ENCODE measurements around the gene B4GALNT3.

Gene B4GALNT3

GRCh38 chr12:449203-449602, 10.5 kb upstream of the B4GALNT3 start:
- no peaks in the 10 kb centered on the region for H3K36me3 ChIP-seq (ENCODE audit: insufficient read depth, low read length)
- H3K4me1 ChIP-seq (ENCODE audit: insufficient read depth, low read length, severe bottlenecking), result no peaks in the 10 kb centered on the region
- peaks cover 4% of the 10 kb centered on the region; the same call in 1 of the 2 replicates for H3K9me3 ChIP-seq (ENCODE audit: low read length)
- TF ChIP-seq EZH2 (IDR thresholded peaks at IDR 0.05; ENCODE audit: borderline replicate concordance, low read length) (no peak), CTCF (IDR thresholded peaks at IDR 0.05; ENCODE audit: low read length) (no peak)
- no peak overlapping the region for H3K27ac ChIP-seq (ENCODE audit: low read depth, low read length, poor library complexity, severe bottlenecking)
- H3K9ac ChIP-seq (ENCODE audit: low read length), result no peak overlapping the region
- no peak overlapping the region for H3K4me3 ChIP-seq (ENCODE audit: low read depth, low read length, poor library complexity, severe bottlenecking)
- no peaks in the 10 kb centered on the region for H4K20me1 ChIP-seq (ENCODE audit: insufficient read depth, low read length)
- H3K79me2 ChIP-seq (ENCODE audit: insufficient read depth, low read length), result no peaks in the 10 kb centered on the region
- no peaks in the 10 kb centered on the region for H3F3A ChIP-seq (ENCODE audit: insufficient read depth, low read length)
- H2AFZ ChIP-seq (ENCODE audit: low read length), result no peak overlapping the region
- no peak overlapping the region for H3K4me2 ChIP-seq (ENCODE audit: low read length)
- H3K9me2 ChIP-seq (ENCODE audit: low read depth, low read length), result no peaks in the 10 kb centered on the region
- peaks cover 4% of the 10 kb centered on the region; the same call in 1 of the 2 replicates for H3K27me3 ChIP-seq (ENCODE audit: insufficient read depth, low read length)

DNA sequence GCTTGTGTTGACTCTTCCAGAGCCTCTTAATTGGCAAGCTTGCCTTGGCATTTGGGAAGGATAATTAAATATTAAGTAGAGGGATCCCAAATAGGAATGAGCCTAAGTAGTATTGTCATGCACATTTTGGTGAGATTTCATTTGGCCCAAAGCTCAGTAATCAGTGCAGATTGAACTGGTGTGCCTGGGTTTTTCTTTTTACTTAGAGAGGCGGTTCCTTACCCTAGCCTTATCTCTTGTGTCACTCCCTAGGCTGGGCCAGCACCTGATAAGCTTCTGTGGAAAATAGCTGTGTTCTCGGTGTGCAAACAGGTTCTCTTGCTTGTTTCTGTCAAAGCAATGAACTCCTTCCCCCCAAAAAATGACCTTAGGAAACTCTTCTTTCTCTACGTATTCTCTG, 9.3 kb upstream of the B4GALNT3 start:
- Histone ChIP-seq H3K36me3 (ENCODE audit: insufficient read depth, low read length) (no peaks in the 10 kb centered on the region), H3K4me2 (ENCODE audit: low read length) (no peak overlapping the region), H3K27me3 (ENCODE audit: insufficient read depth, low read length) (peaks cover 4% of the 10 kb centered on the region; the same call in 1 of the 2 replicates), H3K4me1 (ENCODE audit: insufficient read depth, low read length, severe bottlenecking) (no peaks in the 10 kb centered on the region), H2AFZ (ENCODE audit: low read length) (no peak overlapping the region), H3K4me3 (ENCODE audit: low read depth, low read length, poor library complexity, severe bottlenecking) (no peak overlapping the region), H3K79me2 (ENCODE audit: insufficient read depth, low read length) (no peaks in the 10 kb centered on the region), H3K9ac (ENCODE audit: low read length) (no peak overlapping the region), H3K9me3 (ENCODE audit: low read length) (peaks cover 4% of the 10 kb centered on the region; the same call in 1 of the 2 replicates), H4K20me1 (ENCODE audit: insufficient read depth, low read length) (no peaks in the 10 kb centered on the region), H3K27ac (ENCODE audit: low read depth, low read length, poor library complexity, severe bottlenecking) (no peak overlapping the region), H3F3A (ENCODE audit: insufficient read depth, low read length) (no peaks in the 10 kb centered on the region), H3K9me2 (ENCODE audit: low read depth, low read length) (no peaks in the 10 kb centered on the region)
- TF ChIP-seq CTCF (IDR thresholded peaks at IDR 0.05; ENCODE audit: low read length) (no peak), EZH2 (IDR thresholded peaks at IDR 0.05; ENCODE audit: borderline replicate concordance, low read length) (no peak)

DNA sequence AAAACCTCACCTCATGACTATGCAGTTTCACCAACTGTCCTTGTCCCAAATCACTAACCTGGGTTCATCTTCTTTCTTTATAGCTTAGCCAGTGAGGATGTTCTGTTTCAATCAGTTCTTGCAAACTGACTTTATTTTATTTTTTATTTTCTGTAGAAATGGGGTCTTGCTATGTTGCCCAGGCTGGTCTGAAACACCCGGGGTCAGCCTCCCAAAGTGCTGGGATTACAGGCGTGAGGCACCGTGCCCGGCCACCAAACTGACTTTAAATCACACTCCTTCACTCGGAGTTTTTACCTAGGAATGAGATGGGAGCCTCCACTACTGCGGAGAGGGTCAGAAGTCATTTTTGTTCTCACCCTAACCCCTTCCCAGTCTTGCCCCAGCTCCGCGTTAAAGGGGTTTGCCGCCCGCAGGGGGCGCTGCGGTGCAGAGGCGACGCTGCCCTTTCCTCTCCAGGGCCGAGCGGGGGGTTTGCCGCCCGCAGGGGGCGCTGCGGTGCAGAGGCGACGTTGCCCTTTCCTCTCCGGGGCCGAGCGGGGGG, 7.0 kb upstream of the B4GALNT3 start:
- H3K27me3 ChIP-seq (ENCODE audit: insufficient read depth, low read length), result peaks cover 4% of the 10 kb centered on the region; the same call in 1 of the 2 replicates
- TF ChIP-seq CTCF (IDR thresholded peaks at IDR 0.05; ENCODE audit: low read length) (no peak), EZH2 (IDR thresholded peaks at IDR 0.05; ENCODE audit: borderline replicate concordance, low read length) (no peak)
- H3K4me3 ChIP-seq (ENCODE audit: low read depth, low read length, poor library complexity, severe bottlenecking), result no peak overlapping the region
- H3K79me2 ChIP-seq (ENCODE audit: insufficient read depth, low read length), result no peaks in the 10 kb centered on the region
- H3K4me1 ChIP-seq (ENCODE audit: insufficient read depth, low read length, severe bottlenecking), result no peaks in the 10 kb centered on the region
- no peaks in the 10 kb centered on the region for H4K20me1 ChIP-seq (ENCODE audit: insufficient read depth, low read length)
- no peaks in the 10 kb centered on the region; the same call in 1 of the 2 replicates for H3F3A ChIP-seq (ENCODE audit: insufficient read depth, low read length)
- H2AFZ ChIP-seq (ENCODE audit: low read length), result no peak overlapping the region
- no peaks in the 10 kb centered on the region for H3K9me2 ChIP-seq (ENCODE audit: low read depth, low read length)
- H3K4me2 ChIP-seq (ENCODE audit: low read length), result no peak overlapping the region
- H3K9me3 ChIP-seq (ENCODE audit: low read length), result peaks cover 4% of the 10 kb centered on the region; the same call in 1 of the 2 replicates
- H3K27ac ChIP-seq (ENCODE audit: low read depth, low read length, poor library complexity, severe bottlenecking), result no peak overlapping the region
- no peaks in the 10 kb centered on the region for H3K36me3 ChIP-seq (ENCODE audit: insufficient read depth, low read length)
- H3K9ac ChIP-seq (ENCODE audit: low read length), result no peak overlapping the region

Data from OCI-LY1 (cell line).